Measurements from ENCODE around the gene ATXN1. TPM values are rescaled to one million over a fixed set of nuclear protein-coding genes. Genes with fewer than 3 reads are reported as not detected.
A peak's percentile ranks its signal among the peaks of the same experiment; 100 is the strongest.

ATXN1 gene
- total RNA-seq, 1 donor from 2014 or later, result 3.9 TPM

GRCh38 chr6:16644540-16645250 lies 116.6 kb downstream of the ATXN1 start:
- Mint-ChIP-seq H3K4me3 (no peak overlapping the region), H3K36me3 (ENCODE audit: low read depth) (peaks cover 6% of the 10 kb centered on the region), H3K9me3 (peaks cover 3% of the 10 kb centered on the region), H3K27ac (ENCODE audit: unreplicated experiment) (no peak overlapping the region), H3K4me1 (peaks cover 4% of the 10 kb centered on the region), H3K27me3 (ENCODE audit: low read depth) (no peaks in the 10 kb centered on the region)
- TF ChIP-seq CTCF (conservative IDR thresholded peaks at IDR 0.05), result no peak
- no peak for DNase-seq (ENCODE audit: low read depth, low spot score)

- no peak overlapping the region for H3K27ac Mint-ChIP-seq (ENCODE audit: unreplicated experiment)
- no peak overlapping the region for H3K4me3 Mint-ChIP-seq
- H3K4me1 Mint-ChIP-seq, result peaks cover 15% of the 10 kb centered on the region
- TF ChIP-seq CTCF (conservative IDR thresholded peaks at IDR 0.05), result no peak
- H3K27me3 Mint-ChIP-seq (ENCODE audit: low read depth), result no peaks in the 10 kb centered on the region
- H3K9me3 Mint-ChIP-seq, result peaks cover 6% of the 10 kb centered on the region
- peaks cover 6% of the 10 kb centered on the region for H3K36me3 Mint-ChIP-seq (ENCODE audit: low read depth)
- no peak for DNase-seq (ENCODE audit: low read depth, low spot score)
Measured at GRCh38 chr6:16639684-16640480, 121.4 kb downstream of the ATXN1 start.

DNA sequence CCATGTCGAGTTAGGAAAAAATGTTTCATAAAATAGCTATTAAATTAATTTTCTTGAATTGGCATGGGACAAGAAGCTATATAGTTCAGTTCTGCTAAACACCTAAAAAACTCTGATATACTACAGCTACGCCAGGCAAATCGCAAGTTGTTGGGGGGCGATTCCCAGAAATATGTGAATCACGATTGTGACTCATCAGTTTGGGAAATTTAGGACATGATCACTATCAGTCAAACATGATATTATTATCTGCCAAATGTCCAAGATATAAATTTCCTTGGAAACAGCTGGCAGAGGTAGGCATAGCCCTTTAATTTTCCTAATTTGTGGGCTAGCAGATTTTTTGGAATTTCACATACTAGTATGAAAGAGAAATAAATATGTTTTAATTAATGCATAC lies 123.6 kb downstream of the ATXN1 start:
- peaks cover 26% of the 10 kb centered on the region for H3K4me1 Mint-ChIP-seq
- no peak for TF ChIP-seq CTCF (conservative IDR thresholded peaks at IDR 0.05)
- no peak overlapping the region for H3K27ac Mint-ChIP-seq (ENCODE audit: unreplicated experiment)
- no peaks in the 10 kb centered on the region for H3K27me3 Mint-ChIP-seq (ENCODE audit: low read depth)
- DNase-seq (ENCODE audit: low read depth, low spot score), result no peak
- H3K4me3 Mint-ChIP-seq, result no peak overlapping the region
- peaks cover 6% of the 10 kb centered on the region for H3K9me3 Mint-ChIP-seq
- peaks cover 6% of the 10 kb centered on the region for H3K36me3 Mint-ChIP-seq (ENCODE audit: low read depth)

- Mint-ChIP-seq H3K27me3 (ENCODE audit: low read depth) (no peaks in the 10 kb centered on the region), H3K4me1 (peaks cover 26% of the 10 kb centered on the region), H3K36me3 (ENCODE audit: low read depth) (no peaks in the 10 kb centered on the region), H3K27ac (ENCODE audit: unreplicated experiment) (peak overlapping the region; percentile 82), H3K9me3 (peaks cover 3% of the 10 kb centered on the region), H3K4me3 (peak overlapping the region; percentile 18)
- DNase-seq (ENCODE audit: low read depth, low spot score), result no peak
- TF ChIP-seq CTCF (conservative IDR thresholded peaks at IDR 0.05), result no peak
Measured at GRCh38 chr6:16635810-16636602, 125.3 kb downstream of the ATXN1 start.

DNA sequence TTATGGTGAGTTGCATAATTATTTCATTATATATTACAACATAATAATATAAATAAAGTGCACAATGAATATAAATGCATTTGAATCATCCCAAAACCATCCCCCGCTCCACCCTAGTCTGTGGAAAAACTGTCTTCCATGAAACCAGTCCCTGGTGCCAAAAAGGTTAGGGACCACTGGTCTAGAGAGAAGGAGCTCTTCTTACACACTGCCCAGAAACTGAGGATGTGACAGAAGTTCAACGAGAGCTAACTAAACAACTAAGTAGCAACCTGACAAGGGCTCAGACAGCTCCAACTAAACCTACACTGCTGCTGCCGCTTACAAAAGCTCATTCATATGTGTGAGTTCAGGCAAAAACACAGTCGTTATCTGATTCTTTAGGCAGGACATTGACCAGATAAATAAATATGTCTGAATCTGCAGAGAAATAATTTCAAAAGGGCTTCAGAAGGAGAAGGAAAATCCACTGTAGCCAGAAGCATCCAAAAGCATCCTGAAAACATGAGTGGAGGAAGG lies 125.9 kb downstream of the ATXN1 start:
- Mint-ChIP-seq H3K27me3 (ENCODE audit: low read depth) (no peaks in the 10 kb centered on the region), H3K4me1 (peaks cover 26% of the 10 kb centered on the region), H3K27ac (ENCODE audit: unreplicated experiment) (no peak overlapping the region), H3K36me3 (ENCODE audit: low read depth) (no peaks in the 10 kb centered on the region), H3K4me3 (no peak overlapping the region), H3K9me3 (peaks cover 3% of the 10 kb centered on the region)
- no peak for TF ChIP-seq CTCF (conservative IDR thresholded peaks at IDR 0.05)
- DNase-seq (ENCODE audit: low read depth, low spot score), result no peak
